Activated gamma-delta T cell (primary cell): ENCODE measurements around the gene ATN1.
"Not testable (repeated sequence)": the region's sequence is repeated elsewhere in the genome, so short reads cannot be mapped to it uniquely, and the experiment has no call there.

Source experiments
- DNase-seq: peaks from one replicate; lab custom pipeline; 2025; lab: John Stamatoyannopoulos, UW

The ATN1 gene

DNA sequence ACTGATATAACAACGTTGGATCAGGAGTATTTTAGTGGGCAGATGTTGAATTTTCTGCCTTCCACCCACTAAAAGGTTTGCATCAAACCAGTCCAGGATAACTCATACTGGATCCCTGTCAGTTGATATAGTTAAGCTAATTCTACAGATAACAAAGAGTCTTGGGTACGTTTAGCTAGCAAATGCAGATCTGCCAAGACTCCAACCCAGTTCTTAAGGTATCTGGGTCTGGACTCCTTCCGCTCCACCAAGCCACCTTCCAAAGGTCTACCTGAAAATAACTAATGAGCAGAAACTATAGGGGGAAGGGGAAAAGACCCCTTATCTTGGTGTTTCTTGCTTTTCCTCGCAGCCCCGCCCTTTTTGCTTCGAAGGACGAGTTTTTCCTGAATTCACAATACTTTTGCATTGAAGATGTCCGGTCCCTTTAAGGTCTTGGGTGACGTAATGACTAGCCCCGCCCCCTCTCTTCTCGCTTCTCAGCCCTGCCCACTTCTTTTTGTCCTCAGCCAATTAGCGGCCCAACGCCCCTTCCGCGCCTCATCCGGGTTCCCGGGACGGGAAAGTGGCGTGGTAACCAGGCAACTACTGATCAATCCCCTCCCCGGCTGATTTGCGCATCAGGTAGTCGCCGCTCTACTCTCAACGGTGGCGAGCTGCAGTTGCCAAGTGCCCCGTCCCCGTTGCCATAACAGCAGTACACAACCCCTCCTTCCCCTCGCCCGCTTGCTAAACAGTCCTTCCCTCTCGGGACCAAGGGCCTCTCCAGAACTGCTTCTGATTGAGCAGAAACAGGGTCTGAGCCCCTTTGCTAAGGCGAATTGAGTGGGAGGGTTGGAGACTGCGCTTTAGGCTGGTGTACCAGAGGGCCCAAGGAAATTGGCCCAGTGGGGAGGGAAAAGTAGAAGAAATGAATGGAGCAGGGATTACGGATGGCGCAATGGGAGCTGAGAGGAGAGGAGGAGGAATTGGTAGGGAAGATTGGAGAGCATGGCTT lies 23.2 kb upstream of the ATN1 start, which contains the start of gene LRRC23:
Gene LRRC23 (plus strand): TSS at position 543 of the 997 bp plus-strand sequence. CDS start 812 bp downstream, outside the sequence.
- DNase-seq = peak; percentile 85

DNA sequence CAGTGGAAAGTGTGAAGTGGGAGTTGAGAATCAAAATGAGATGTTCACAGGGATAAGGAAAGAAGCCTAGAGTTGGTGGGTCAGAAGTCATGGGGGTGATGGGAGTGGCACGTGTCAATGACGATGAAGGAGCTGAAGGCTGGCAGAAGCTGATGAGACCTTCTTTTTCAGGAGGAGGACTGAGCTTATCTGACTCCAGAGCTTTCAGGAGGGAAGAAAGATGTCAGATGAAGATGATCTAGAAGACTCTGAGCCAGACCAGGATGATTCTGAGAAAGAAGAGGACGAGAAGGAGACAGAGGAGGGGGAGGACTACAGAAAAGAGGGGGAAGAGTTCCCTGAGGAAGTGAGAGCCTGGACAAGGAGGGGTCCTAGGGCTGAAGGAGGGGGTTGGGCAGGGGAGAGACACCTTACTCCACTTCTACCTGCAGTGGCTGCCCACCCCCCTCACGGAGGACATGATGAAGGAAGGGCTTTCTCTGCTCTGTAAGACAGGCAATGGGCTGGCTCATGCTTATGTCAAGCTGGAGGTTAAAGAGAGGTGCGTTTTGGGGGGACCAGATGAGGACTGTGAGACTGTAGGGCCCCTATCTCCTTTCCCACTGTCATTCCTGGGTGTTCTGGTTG lies 22.2 kb upstream of the ATN1 start:
- DNase-seq = no peak

DNA sequence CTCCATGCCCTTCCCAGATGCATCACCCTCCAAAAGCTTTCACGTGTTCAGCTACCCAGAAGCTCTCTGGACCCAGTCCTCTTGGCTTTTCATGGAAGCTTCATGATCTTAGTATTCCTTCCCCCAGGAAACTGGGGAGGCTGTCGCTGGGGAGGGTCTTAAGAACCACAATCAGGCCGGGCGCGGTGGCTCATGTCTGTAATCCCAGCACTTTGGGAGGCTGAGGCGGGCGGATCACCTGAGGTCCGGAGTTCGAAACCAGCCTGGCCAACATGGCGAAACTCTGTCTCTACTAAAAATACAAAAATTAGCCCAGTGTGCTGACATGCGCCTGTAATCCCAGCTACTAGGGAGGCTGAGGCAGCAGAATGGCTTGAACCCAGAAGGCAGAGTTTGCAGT lies 19.6 kb upstream of the ATN1 start:
- DNase-seq = not testable (repeated sequence)

DNA sequence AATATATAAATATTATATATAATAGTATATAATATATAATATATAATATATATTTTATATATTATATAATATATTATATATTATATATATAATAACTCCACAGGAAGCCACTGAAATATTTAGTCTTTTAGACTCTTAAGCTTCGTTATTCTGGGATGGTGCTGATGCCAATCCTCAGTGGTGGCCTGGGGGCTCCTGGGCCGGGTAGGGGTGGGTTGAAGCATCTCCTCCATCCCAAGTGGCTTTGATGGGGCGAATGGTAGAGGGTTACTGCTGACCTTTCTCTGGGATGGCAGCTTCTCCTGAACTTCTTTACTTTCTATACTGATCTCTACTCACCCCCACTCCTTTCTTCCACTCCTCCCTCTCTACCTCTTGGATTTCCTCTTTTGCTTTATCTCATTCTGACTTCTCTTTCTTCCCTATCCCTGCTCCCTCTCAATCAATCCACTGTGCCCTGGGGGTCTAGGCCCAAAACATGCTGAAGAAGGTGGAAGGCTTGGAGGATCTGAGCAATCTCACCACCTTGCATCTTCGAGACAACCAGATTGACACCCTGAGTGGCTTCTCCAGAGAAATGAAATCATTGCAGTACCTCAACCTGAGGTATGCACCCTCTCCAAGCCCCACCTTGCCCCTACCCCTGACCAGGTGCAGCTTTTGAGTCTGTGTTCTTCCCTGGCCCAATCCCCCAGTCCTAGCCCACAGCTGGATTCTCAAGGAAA lies 18.2 kb upstream of the ATN1 start:
- DNase-seq = no peak

DNA sequence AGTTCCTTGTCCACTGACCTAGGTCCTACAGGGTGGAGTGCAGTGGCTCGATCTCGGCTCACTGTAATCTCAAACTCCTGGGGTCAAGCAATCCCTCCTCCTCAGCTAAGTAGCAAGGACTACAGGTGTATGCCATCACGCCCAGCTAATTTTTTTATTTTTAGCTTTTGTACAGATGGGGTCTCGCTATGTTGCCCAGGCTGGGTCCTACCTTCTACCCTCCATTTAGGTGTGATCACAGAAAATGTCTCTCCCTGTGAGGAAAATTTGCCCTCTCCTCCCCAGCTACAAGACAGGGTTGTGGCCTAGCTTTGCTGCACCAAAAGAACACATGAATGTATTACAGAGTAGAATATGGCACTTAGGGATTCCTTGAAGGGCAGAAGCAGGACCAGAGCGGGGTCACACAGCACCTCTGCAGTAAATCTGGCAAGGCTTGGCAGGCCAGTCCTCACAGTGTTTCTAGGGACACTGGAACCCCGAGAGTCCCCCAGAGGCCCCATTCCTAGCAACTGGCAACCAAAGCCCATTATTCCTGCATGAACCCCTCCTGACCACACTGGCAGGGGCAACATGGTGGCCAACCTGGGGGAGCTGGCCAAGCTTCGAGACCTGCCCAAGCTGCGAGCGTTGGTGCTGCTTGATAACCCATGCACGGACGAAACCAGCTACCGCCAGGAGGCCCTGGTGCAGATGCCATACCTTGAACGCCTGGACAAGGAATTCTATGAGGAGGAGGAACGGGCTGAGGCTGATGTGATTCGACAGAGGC lies 15.4 kb upstream of the ATN1 start:
- no peak for DNase-seq

DNA sequence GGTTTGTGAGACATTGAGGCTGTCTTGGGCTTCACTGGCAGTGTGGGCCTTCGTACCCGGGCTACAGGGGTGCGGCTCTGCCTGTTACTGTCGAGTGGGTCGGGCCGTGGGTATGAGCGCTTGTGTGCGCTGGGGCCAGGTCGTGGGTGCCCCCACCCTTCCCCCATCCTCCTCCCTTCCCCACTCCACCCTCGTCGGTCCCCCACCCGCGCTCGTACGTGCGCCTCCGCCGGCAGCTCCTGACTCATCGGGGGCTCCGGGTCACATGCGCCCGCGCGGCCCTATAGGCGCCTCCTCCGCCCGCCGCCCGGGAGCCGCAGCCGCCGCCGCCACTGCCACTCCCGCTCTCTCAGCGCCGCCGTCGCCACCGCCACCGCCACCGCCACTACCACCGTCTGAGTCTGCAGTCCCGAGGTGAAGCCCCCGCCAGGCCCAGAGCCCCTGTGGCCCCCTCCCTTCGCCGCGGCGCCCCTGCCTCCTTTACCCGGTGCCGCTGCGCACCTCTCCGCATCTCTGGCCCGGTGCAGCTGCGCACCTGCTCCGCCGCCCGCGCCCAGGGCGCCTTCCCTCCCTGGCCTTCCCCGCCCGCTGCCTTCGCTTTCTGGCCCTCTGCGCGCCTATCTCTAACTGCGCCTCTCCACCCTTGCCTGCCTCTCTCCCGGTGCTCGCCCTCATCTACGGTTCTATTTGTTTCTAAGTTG lies 13.4 kb upstream of the ATN1 start, which contains the start of gene ENO2:
Gene ENO2 (plus strand): TSS at position 335 of the 701 bp plus-strand sequence. CDS start 1,253 bp downstream, outside the sequence.
- DNase-seq = peak; percentile 83

DNA sequence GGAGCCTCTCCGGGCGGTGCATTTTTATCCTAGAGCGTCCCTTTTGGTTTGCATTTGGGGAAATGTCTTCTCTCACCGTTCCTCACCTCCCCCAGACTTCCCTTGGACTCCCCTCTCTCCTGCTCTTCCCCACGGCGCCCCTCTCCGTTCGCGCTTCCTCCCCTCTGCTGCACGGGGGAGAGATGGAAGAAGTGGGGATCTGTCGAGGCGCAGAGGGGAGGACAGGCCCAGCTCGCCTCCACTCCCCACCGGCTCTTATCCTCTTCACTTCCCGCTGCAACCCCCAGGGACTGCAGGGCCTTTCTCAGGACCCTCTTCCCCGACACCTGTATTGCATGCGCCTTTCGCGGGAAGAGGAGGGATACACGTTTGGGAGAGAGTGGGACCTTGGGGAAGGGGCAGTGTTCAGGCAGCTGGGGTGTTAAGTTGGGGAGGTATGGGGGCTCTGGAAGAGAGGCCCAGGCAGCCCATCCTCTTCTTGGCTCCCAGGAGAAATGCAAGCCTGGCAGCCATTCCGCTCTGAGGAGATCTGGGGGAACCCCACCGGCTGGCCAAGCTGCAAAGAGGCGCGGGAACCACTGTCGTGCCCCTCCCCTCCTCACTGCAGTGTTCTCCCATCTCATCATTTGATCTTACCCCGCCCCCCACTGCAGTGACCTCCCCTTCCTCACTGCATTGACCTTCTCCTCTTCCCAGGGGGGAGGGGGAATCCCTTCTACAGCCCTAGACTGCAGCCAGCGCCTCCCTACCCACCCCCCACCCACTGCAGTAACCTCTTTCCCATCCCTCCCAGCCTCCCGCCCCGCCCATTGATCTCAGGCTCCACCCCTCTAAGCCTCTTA lies 12.6 kb upstream of the ATN1 start:
- no peak for DNase-seq

DNA sequence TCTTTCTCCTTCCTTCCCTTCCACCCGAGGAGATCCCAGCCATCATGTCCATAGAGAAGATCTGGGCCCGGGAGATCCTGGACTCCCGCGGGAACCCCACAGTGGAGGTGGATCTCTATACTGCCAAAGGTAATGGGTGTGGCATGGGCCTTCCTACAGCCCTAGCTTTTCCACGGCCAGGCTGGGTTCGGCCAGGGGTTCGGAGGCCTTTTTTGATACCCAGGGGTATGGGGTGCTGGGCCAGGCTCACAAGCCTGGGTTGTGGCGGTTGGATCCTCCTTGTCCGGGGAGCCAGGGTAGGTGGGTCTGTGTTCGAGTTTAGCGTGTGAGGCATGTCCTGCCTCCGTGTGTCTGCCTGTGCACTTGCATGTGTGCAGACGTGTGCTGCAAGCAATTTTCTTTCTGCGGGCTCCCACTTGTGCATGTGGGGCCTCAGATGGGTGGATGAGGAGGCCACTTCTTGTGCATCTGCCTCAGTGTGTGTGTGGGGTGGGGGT lies 11.9 kb upstream of the ATN1 start:
- no peak for DNase-seq

DNA sequence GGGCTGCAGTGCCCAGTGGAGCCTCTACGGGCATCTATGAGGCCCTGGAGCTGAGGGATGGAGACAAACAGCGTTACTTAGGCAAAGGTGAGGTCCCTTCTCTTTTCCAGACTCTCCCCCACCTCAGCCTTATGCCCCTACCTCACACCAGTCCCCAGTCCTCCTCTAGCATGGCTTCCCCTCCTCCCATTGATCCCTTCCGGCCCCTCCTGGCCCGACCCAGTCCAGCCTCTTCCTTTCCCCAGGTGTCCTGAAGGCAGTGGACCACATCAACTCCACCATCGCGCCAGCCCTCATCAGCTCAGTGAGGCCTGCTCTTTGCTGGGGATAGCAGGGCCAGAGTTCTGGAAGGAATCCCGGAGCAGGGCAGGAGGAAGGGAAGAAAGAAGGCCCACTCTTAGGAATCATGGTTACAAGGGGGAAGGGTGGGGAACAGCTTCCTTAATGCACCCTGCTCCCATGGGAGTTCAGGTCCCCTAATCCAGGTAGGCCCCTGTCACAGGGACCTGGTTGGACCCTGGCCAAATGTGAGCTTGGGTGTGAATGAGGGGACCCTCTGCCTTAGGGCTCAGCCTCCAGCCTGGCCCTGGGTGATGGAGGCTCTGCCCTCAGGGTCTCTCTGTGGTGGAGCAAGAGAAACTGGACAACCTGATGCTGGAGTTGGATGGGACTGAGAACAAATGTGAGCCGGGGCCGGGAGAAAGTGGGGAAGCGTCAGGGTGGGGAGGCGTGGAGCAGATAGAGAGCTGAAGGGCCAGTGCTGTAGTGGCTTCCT lies 11.1 kb upstream of the ATN1 start:
- DNase-seq = no peak

DNA sequence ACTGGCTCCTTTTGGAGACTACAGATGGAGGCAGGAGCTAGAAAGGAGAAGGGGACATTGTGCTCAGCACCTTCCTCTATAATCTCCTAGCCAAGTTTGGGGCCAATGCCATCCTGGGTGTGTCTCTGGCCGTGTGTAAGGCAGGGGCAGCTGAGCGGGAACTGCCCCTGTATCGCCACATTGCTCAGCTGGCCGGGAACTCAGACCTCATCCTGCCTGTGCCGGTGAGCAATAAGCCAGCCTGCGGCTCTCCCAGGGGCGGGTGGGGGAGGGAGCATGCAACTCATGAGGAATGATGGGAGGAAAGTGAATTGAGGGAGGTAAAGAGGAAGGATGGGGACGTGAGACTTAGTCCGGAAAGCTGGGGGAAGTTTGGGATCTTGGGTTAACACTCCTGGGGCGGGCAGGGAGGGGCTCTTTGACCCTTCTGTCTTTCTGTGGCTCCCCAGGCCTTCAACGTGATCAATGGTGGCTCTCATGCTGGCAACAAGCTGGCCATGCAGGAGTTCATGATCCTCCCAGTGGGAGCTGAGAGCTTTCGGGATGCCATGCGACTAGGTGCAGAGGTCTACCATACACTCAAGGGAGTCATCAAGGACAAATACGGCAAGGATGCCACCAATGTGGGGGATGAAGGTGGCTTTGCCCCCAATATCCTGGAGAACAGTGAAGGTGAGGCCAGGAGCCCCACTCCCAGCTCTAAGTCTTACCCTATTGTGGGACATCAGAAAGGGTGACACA lies 10.1 kb upstream of the ATN1 start:
- no peak for DNase-seq

DNA sequence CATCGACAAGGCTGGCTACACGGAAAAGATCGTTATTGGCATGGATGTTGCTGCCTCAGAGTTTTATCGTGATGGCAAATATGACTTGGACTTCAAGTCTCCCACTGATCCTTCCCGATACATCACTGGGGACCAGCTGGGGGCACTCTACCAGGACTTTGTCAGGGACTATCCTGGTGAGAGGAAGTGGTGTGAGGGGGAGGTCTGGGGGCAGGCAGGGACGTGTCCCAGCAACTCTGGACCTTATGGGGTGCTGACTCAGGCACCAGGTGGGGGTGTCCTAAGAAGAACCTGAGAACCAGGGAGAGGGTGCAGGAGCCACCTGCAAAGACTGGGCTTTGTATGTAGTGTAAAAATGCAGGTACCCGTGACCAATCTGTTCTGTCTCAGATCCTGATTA lies 8.2 kb upstream of the ATN1 start:
- no peak for DNase-seq

DNA sequence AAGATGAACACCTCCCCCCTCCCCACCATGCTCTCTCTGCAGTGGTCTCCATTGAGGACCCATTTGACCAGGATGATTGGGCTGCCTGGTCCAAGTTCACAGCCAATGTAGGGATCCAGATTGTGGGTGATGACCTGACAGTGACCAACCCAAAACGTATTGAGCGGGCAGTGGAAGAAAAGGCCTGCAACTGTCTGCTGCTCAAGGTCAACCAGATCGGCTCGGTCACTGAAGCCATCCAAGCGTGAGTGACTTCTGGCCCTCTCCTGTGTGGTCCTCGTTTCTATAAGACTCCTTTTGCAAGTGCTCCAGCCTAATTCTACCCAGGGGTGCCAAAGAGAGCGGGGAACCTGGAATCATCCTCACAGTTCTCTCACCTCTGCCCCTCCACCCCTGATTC lies 6.2 kb upstream of the ATN1 start:
- DNase-seq = no peak

DNA sequence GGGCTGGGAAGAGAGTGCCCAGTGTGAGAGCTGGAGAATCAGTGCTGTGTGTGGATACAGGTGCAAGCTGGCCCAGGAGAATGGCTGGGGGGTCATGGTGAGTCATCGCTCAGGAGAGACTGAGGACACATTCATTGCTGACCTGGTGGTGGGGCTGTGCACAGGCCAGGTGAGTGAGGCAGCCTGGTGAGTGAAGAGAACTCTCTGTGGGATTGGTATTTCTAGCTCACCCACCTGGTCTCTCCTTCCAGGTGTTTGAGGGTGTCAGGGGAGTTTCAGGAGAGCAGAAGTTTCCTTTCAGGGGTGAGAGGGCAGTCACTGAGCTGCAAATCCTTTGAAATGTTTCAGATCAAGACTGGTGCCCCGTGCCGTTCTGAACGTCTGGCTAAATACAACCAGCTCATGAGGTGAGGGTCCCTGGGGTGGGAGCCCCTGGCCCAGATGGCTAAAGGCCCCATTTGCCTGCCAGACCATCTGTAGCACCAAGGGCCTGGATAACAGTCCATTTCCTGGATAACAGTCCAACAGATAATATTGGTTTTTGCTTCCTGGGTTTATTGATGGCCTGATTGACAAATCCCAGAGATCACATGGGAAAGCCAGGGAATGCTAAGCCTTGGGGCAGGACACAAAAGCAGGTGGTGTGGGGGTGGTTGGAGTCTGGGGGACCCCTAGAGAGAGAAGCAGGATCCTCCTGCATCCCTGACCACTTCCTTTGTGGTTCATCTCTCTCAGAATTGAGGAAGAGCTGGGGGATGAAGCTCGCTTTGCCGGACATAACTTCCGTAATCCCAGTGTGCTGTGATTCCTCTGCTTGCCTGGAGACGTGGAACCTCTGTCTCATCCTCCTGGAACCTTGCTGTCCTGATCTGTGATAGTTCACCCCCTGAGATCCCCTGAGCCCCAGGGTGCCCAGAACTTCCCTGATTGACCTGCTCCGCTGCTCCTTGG lies 5.5 kb upstream of the ATN1 start:
- no peak for DNase-seq

DNA sequence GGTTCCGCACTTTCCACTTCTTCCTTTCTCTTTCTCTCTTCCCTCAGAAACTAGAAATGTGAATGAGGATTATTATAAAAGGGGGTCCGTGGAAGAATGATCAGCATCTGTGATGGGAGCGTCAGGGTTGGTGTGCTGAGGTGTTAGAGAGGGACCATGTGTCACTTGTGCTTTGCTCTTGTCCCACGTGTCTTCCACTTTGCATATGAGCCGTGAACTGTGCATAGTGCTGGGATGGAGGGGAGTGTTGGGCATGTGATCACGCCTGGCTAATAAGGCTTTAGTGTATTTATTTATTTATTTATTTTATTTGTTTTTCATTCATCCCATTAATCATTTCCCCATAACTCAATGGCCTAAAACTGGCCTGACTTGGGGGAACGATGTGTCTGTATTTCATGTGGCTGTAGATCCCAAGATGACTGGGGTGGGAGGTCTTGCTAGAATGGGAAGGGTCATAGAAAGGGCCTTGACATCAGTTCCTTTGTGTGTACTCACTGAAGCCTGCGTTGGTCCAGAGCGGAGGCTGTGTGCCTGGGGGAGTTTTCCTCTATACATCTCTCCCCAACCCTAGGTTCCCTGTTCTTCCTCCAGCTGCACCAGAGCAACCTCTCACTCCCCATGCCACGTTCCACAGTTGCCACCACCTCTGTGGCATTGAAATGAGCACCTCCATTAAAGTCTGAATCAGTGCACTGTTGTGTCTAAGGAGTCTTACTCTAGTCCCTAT lies 4.6 kb upstream of the ATN1 start:
- DNase-seq = no peak

DNA sequence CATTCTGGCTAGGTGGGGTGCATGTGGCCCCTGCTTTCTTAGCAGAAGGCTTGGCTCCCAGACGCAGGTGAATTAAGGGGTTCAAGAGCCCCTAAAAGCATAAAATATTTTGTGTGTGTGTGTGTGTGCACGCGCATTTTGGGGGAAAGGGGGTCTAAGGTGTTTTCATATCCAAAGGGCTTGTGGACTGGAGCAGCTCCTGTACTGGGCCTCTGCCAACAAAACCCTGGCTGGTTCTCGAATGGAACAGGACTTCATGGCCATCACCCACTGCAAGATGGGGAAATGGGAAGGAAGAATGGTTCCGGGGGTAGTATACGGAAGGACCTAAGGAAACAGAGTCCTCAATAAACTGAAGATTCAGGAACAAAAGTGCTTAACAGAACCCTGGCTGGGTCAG lies 3.9 kb upstream of the ATN1 start:
- no peak for DNase-seq

DNA sequence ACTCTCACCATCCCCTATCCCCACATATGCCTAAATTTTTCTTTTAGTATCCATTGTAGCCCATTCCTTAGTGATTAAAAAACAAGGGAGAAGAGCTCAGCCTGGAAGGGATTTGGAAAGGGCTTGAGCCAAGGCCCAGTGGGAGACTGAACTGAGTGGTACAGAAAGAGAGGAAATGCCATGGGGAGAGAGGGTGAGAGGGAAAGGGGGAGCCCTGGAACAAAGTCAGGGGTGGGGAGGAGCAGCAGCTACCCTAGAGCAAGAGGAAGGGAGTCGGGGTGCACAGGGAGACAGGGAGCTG lies 2.6 kb upstream of the ATN1 start:
- DNase-seq = no peak
